GM12878 (cell line): ENCODE measurements around the gene PLEKHA6. TPM values are rescaled to one million over a fixed set of nuclear protein-coding genes. Genes with fewer than 3 reads are reported as not detected.

ENCODE experiments used
- ATAC-seq: fragments of 200-7000 bp; cut with Tn5 transposase; 3 replicates; pipeline ENCODE4 v1.9.1; 2020; ENCODE audit warnings: mild to moderate bottlenecking, moderate library complexity
- BruUV-seq: library from RNA; stranded (reverse); fragments of 400-500 nt; replicated peaks from 2 replicates; lab custom pipeline; 2021; lab: Mats Ljungman, UMichigan
- CTCF ChIA-PET: fragments of 300-600 bp; sonication (Branson Sonifier 250); formaldehyde crosslinking; extraction: SDS; loops from one replicate; lab custom pipeline; 2021; ENCODE audit warnings: inconsistent platforms; lab: Yijun Ruan, JAX
- POLR2A ChIA-PET: fragments of 350-600 bp; formaldehyde crosslinking; extraction: SDS; loops from one replicate; lab custom pipeline; 2021; ENCODE audit warnings: inconsistent platforms; lab: Charles Lee
- RAD21 ChIA-PET: fragments of 300-600 bp; sonication (Branson Sonifier 250); formaldehyde crosslinking; loops from one replicate; lab custom pipeline; 2023; ENCODE audit warnings: antibody characterized with exemption; ENCODE audit not compliant: unreplicated experiment; lab: Charles Lee
- SMC1A ChIA-PET: fragments of 300-600 bp; sonication (Branson Sonifier 250); formaldehyde crosslinking; loops from one replicate; lab custom pipeline; 2023; ENCODE audit not compliant: unreplicated experiment, uncharacterized antibody; lab: Charles Lee
- DNase-seq: peaks from one replicate; pipeline ENCODE4 v3.0.0-alpha.2; 2011; ENCODE audit warnings: low read depth, low spot score
- FAIRE-seq: peaks from 3 replicates; lab custom pipeline; 2011; peaks lifted over from hg19 to GRCh38; lab: Jason Lieb, UNC
- H2AFZ ChIP-seq: 2 replicates; pipeline ENCODE4 v1.6.0; 2011; ENCODE audit warnings: low read depth, low read length, control low read depth; ENCODE audit not compliant: control insufficient read depth
- H3K27ac ChIP-seq: 2 replicates; pipeline ENCODE4 v1.5.1; 2011; ENCODE audit warnings: control low read depth; ENCODE audit not compliant: control insufficient read depth, insufficient read depth
- H3K27me3 ChIP-seq, 2 experiments: replicated peaks in 1 of 2; 2 replicates each; pipeline versions ENCODE4 v1.6.0 to v1.6.1; 2011; ENCODE audit warnings: low read length in 1 of 2; ENCODE audit not compliant: control insufficient read depth in 2 of 2, insufficient read depth in 2 of 2
- H3K36me3 ChIP-seq, 2 experiments: 2 replicates each; pipeline ENCODE4 v1.5.1; 2011; ENCODE audit warnings: low read length in 1 of 2; ENCODE audit not compliant: control insufficient read depth in 2 of 2, insufficient read depth in 2 of 2
- H3K4me1 ChIP-seq: 2 replicates; pipeline ENCODE4 v1.6.1; 2011; ENCODE audit warnings: mild to moderate bottlenecking, low read length, moderate library complexity, mixed read lengths; ENCODE audit not compliant: control insufficient read depth, insufficient read depth
- H3K4me2 ChIP-seq: 2 replicates; pipeline ENCODE4 v1.6.0; 2011; ENCODE audit warnings: control low read depth; ENCODE audit not compliant: control insufficient read depth, insufficient read depth
- H3K4me3 ChIP-seq: fragments of 200-600 bp; sonication (generic); 2 replicates; pipeline ENCODE4 v1.5.1; 2016
- H3K79me2 ChIP-seq: 2 replicates; pipeline ENCODE4 v1.6.0; 2011; ENCODE audit warnings: low read length; ENCODE audit not compliant: control insufficient read depth, insufficient read depth
- H3K9ac ChIP-seq: 2 replicates; pipeline ENCODE4 v1.8.0; 2011; ENCODE audit warnings: low read length, control low read depth, mixed read lengths; ENCODE audit not compliant: control insufficient read depth, insufficient read depth
- H3K9me3 ChIP-seq: replicated peaks from 3 replicates; pipeline ENCODE4 v1.5.1; 2011; ENCODE audit warnings: mild to moderate bottlenecking, low read length; ENCODE audit not compliant: control insufficient read depth, insufficient read depth
- H4K20me1 ChIP-seq: 2 replicates; pipeline ENCODE4 v1.6.0; 2011; ENCODE audit not compliant: control insufficient read depth, insufficient read depth
- FOXM1 ChIP-seq: IDR thresholded peaks from 2 replicates; pipeline ENCODE4 v1.6.1; 2012; ENCODE audit warnings: low read depth, mild to moderate bottlenecking, inconsistent platforms, low read length, moderate library complexity
- MEF2A ChIP-seq: IDR thresholded peaks from 2 replicates; pipeline ENCODE4 v1.6.1; 2011; ENCODE audit warnings: low read depth, mild to moderate bottlenecking, low read length, moderate library complexity; ENCODE audit not compliant: insufficient read depth
- MTA3 ChIP-seq: IDR thresholded peaks from 2 replicates; pipeline ENCODE4 v1.6.1; 2012; ENCODE audit warnings: low read length, inconsistent platforms, borderline replicate concordance
- MYC ChIP-seq: IDR thresholded peaks from 2 replicates; pipeline ENCODE4 v1.6.1; 2011; ENCODE audit warnings: mild to moderate bottlenecking, low read length, moderate library complexity, inconsistent platforms; ENCODE audit not compliant: insufficient read depth, insufficient replicate concordance, insufficient read length, severe bottlenecking
- NR2C1 ChIP-seq: fragments of 450-650 bp; IDR thresholded peaks from 2 replicates; pipeline ENCODE4 v1.6.1; 2017; ENCODE audit warnings: antibody characterized with exemption, mild to moderate bottlenecking, moderate library complexity
- PBX3 ChIP-seq: IDR thresholded peaks from 2 replicates; pipeline ENCODE4 v1.6.1; 2011; ENCODE audit warnings: mild to moderate bottlenecking, low read depth, low read length, moderate library complexity; ENCODE audit not compliant: insufficient replicate concordance
- POLR2A ChIP-seq: IDR thresholded peaks from 2 replicates; pipeline ENCODE4 v1.6.1; 2011; ENCODE audit warnings: low read depth, mild to moderate bottlenecking, low read length
- SREBF2 ChIP-seq: IDR thresholded peaks from 2 replicates; pipeline ENCODE4 v1.6.1; 2012; ENCODE audit warnings: mild to moderate bottlenecking, low read length
- WGBS: methylation state at CpG from one replicate; pipeline ENCODE4 v1.1.6; 2016; ENCODE audit warnings: low lambda C conversion rate; ENCODE audit not compliant: insufficient replicate concordance, insufficient coverage; ENCODE audit errors: missing lambda C conversion rate; 5-methylcytosine and 5-hydroxymethylcytosine counted together
- in situ Hi-C: fragments of 300-500 bp; cut with MboI; formaldehyde crosslinking; loops from 9 replicates; pipeline ENCODE4 v1.14.3; 2018; ENCODE audit warnings: mixed read lengths
- intact Hi-C: fragments of 100-400 bp; cut with micrococcal nuclease; formaldehyde crosslinking; loops from one replicate; pipeline ENCODE4 v1.14.2; 2022; ENCODE audit not compliant: unreplicated experiment
- polyA plus RNA-seq, 11 experiments: library from polyadenylated mRNA; depleted of rRNA in 4 of 11; unstranded in 6 of 11; stranded (reverse) in 5 of 11; fragments of >200 nt; fragmentation: Nextera tagmentation in 4 of 11; fragmentation: Illumina TruSeq in 1 of 11; extraction: Ambion mirVana in 4 of 11; extraction: Trizol in 1 of 11; gene quantifications; 1 replicate in 1 of 11; 2 replicates in 10 of 11; pipeline versions ENCODE4 v1.2.1 to v1.2.3, GENCODE V29; 2011 to 2016; ENCODE audit warnings: inconsistent platforms in 2 of 11, missing spikeins in 2 of 11, low read depth in 1 of 11
- total RNA-seq, 4 experiments: library from RNA; depleted of rRNA in 3 of 4; stranded (reverse); fragments of >200 nt in 3 of 4; fragmentation: Illumina TruSeq in 1 of 4; extraction: Trizol in 1 of 4; gene quantifications; 2 replicates each; pipeline versions ENCODE4 v1.2.1 to v1.2.3, GENCODE V29; 2013 to 2021

The PLEKHA6 gene
- total and polyA plus RNA-seq, 10 of the 15 experiments (the other 5 are each of a cell fraction or from before 2014, with no cell fraction given) = 0.04 to 0.81 (median 0.19) TPM; not detected in 4

GRCh38 chr1:204197068-204197467 is 162.7 kb downstream of the PLEKHA6 start:
- Histone ChIP-seq H3K79me2 (no peaks in the 10 kb centered on the region), H3K27ac (no peak overlapping the region), H3K4me3 (no peak overlapping the region), H3K36me3 (no peaks in the 10 kb centered on the region), H3K27me3 (peaks cover 3% of the 10 kb centered on the region in 2 experiments; a peak in 3 of 4 replicates), H4K20me1 (no peaks in the 10 kb centered on the region), H3K9me3 (no peaks in the 10 kb centered on the region), H3K4me2 (no peak overlapping the region), H2AFZ (no peak overlapping the region), H3K9ac (no peak overlapping the region), H3K4me1 (no peaks in the 10 kb centered on the region)
- DNase-seq = no peak
- ChIA-PET RAD21 (no interaction called here), POLR2A (no interaction called here), CTCF (interaction anchor here (1.7 kb wide), 1 partner anchor 201 kb away, joined by 5 read pairs; no protein-coding TSS in a partner anchor), SMC1A (no interaction called here)
- in situ Hi-C loops (no loop called here), intact Hi-C loops (no loop called here)
- BruUV-seq = no TSS peak
- FAIRE-seq = no peak
- ATAC-seq = no peak
- 43% methylated on average over 5 of the region's 5 CpGs for WGBS
- TF ChIP-seq PBX3 (no peak), MEF2A (no peak), FOXM1 (no peak), MYC (no peak)

- H2AFZ ChIP-seq = no peak within 1 kb of the TSS
- SMC1A ChIA-PET = no interaction called here
- H3K79me2 ChIP-seq = no peaks in the 10 kb centered on the region
- H4K20me1 ChIP-seq = no peaks in the 10 kb centered on the region
- no peak within 1 kb of the TSS for H3K9ac ChIP-seq
- BruUV-seq = no TSS peak
- no peak within 1 kb of the TSS for H3K27ac ChIP-seq
- no peaks in the 10 kb centered on the region for H3K9me3 ChIP-seq
- RAD21 ChIA-PET = no interaction called here
- POLR2A ChIA-PET = interaction anchor here (0.5 kb wide), 1 partner anchor 12 kb away, joined by 3 read pairs; no protein-coding TSS in a partner anchor
- H3K4me1 ChIP-seq = no peaks in the 10 kb centered on the region
- in situ Hi-C loops = no loop called here
- DNase-seq = no peak
- no peaks in the 10 kb centered on the region for H3K36me3 ChIP-seq
- TF ChIP-seq MTA3 = no peak
- no peak for TF ChIP-seq POLR2A
- no peak for TF ChIP-seq NR2C1
- TF ChIP-seq SREBF2 = no peak
- intact Hi-C loops = no loop called here
- H3K4me3 ChIP-seq = no peak within 1 kb of the TSS
- H3K4me2 ChIP-seq = no peak within 1 kb of the TSS
- no peak for ATAC-seq
- FAIRE-seq = no peak
- H3K27me3 ChIP-seq = peaks cover 3% of the 10 kb centered on the region in 2 experiments; a peak in 3 of 4 replicates
- WGBS = 13% methylated on average over 17 of the region's 18 CpGs
- CTCF ChIA-PET = interaction anchor here (1.0 kb wide), 1 partner anchor 68 kb away, joined by 3 read pairs; no protein-coding TSS in a partner anchor
These were observed 163.5 kb downstream of the PLEKHA6 start, which contains the start of gene KISS1 for GRCh38 chr1:204196068-204196795. KISS1 (minus strand) TSS chr1:204196491; CDS start chr1:204192876, 3,615 bp downstream.
